CD8-positive, alpha-beta memory T cell (primary cell): ENCODE measurements around the gene GH2. TPM values are rescaled to one million over a fixed set of nuclear protein-coding genes. Genes with fewer than 3 reads are reported as not detected.
"Not testable (repeated sequence)": the region's sequence is repeated elsewhere in the genome, so short reads cannot be mapped to it uniquely, and the experiment has no call there.

ENCODE experiments used
- CTCF ChIA-PET: fragments of 350-600 bp; sonication (Branson Sonifier 250); formaldehyde crosslinking; loops from one replicate; lab custom pipeline; 2021; ENCODE audit warnings: antibody characterized with exemption; lab: Charles Lee
- POLR2A ChIA-PET: fragments of 350-600 bp; sonication (Branson Sonifier 250); formaldehyde crosslinking; loops from one replicate; lab custom pipeline; 2021; ENCODE audit warnings: antibody characterized with exemption; lab: Charles Lee
- DNase-seq, 5 donors: peaks; one replicate each; pipeline versions ENCODE4 v3.0.0 to v3.0.0-alpha.2; 2020 to 2022; ENCODE audit warnings: mixed read lengths in 1 of 5
- H3K27ac ChIP-seq: one replicate; pipeline ENCODE4 v1.7.0; 2013; ENCODE audit warnings: low read depth, mild to moderate bottlenecking, low read length, moderate library complexity
- H3K27me3 ChIP-seq: 2 replicates; pipeline ENCODE4 v1.7.0; 2013; ENCODE audit warnings: low read length, mild to moderate bottlenecking; ENCODE audit not compliant: insufficient read depth, poor library complexity, severe bottlenecking
- H3K36me3 ChIP-seq: 2 replicates; pipeline ENCODE4 v1.7.0; 2013; ENCODE audit warnings: mild to moderate bottlenecking, low read length, moderate library complexity; ENCODE audit not compliant: insufficient read depth
- H3K4me1 ChIP-seq: 2 replicates; pipeline ENCODE4 v1.7.0; 2013; ENCODE audit warnings: mild to moderate bottlenecking, low read length, moderate library complexity; ENCODE audit not compliant: insufficient read depth
- H3K4me3 ChIP-seq: 2 replicates; pipeline ENCODE4 v1.7.0; 2013; ENCODE audit warnings: mild to moderate bottlenecking, low read length
- H3K9me3 ChIP-seq: 2 replicates; pipeline ENCODE4 v1.7.0; 2013; ENCODE audit warnings: mild to moderate bottlenecking, low read length
- H3K27ac Mint-ChIP-seq, 8 donors: one replicate each; pipeline ENCODE4 v1.8.0; 2020 to 2021; ENCODE audit warnings: mixed read lengths in 8 of 8, mild to moderate bottlenecking in 6 of 8, inconsistent platforms in 3 of 8, moderate library complexity in 3 of 8
- H3K27me3 Mint-ChIP-seq, 2 donors: one replicate each; pipeline ENCODE4 v1.8.0; 2020 to 2021; ENCODE audit warnings: mixed read lengths in 2 of 2, mild to moderate bottlenecking in 1 of 2, moderate library complexity in 1 of 2
- H3K36me3 Mint-ChIP-seq, 3 donors: one replicate each; pipeline ENCODE4 v1.8.0; 2020 to 2021; ENCODE audit warnings: mixed read lengths in 3 of 3, inconsistent platforms in 1 of 3, mild to moderate bottlenecking in 1 of 3
- H3K4me1 Mint-ChIP-seq, 3 donors: one replicate each; pipeline ENCODE4 v1.8.0; 2020 to 2021; ENCODE audit warnings: mixed read lengths in 3 of 3, inconsistent platforms in 1 of 3, mild to moderate bottlenecking in 1 of 3
- H3K4me3 Mint-ChIP-seq, 7 donors: one replicate each; pipeline ENCODE4 v1.8.0; 2020 to 2021; ENCODE audit warnings: mixed read lengths in 7 of 7, mild to moderate bottlenecking in 6 of 7, moderate library complexity in 4 of 7, inconsistent platforms in 2 of 7
- H3K9me3 Mint-ChIP-seq, 5 donors: one replicate each; pipeline ENCODE4 v1.8.0; 2020 to 2022; ENCODE audit warnings: mixed read lengths in 5 of 5, mild to moderate bottlenecking in 3 of 5, moderate library complexity in 2 of 5, inconsistent platforms in 1 of 5
- polyA plus RNA-seq: library from polyadenylated mRNA; unstranded; fragments of 300-500 nt; fragmentation: Illumina TruSeq; gene quantifications from one replicate; pipeline ENCODE4 v1.2.3, GENCODE V29; 2021
- total RNA-seq, 2 experiments: library from RNA; stranded (reverse); gene quantifications; one replicate each; pipeline ENCODE4 v1.2.3, GENCODE V29; 2021

Gene GH2
- total and polyA plus RNA-seq, 3 experiments from 2014 or later = not detected

DNA sequence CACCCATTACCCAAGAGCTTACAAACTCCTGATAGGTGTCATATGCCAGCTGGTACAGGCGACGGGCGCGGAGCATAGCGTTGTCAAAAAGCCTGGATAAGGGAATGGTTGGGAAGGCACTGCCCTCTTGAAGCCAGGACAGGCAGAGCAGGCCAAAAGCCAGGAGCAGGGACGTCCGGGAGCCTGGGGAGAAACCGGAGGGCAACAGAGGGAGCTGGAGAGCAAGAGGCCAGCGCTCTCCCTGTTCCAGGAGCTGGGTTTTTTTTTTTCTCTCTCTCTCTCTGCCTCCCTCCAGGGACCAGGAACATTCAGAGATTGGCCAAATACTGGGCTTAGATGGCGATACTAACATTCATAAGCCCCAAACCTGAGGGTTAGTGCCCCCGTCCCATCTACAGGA, 407 bp downstream of the GH2 start:
- H3K4me3 ChIP-seq, H3K4me3 Mint-ChIP-seq, POLR2A ChIA-PET, H3K36me3 Mint-ChIP-seq, H3K4me1 ChIP-seq, DNase-seq, H3K27ac Mint-ChIP-seq, H3K9me3 Mint-ChIP-seq, H3K27ac ChIP-seq, H3K27me3 ChIP-seq, H3K36me3 ChIP-seq, H3K9me3 ChIP-seq, H3K4me1 Mint-ChIP-seq: not testable (repeated sequence)
- H3K27me3 Mint-ChIP-seq = peaks cover 4 to 10% of the 10 kb centered on the region in 2 donors
- CTCF ChIA-PET = interaction anchor here (0.6 to 1.7 kb wide), 3 partner anchors 9 to 187 kb away, joined by 3 to 7 read pairs (median 3); no protein-coding TSS in a partner anchor

DNA sequence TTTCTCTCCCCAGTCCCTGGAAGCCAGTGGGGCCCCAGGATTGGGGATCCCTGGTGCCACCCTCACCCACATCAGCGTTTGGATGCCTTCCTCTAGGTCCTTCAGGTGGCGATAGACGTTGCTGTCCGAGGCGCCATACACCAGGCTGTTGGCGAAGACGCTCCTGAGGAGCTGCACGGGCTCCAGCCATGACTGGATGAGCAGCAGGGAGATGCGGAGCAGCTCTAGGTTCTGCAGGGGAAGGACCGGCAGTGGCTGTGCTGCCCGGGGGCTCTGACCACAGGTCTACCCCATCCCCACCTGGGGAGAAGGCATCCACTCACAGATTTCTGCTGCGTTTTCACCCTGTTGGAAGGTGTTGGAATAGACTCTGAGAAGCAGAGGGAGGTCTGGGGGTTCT, 1.0 kb downstream of the GH2 start:
- no peak overlapping the region for H3K27ac ChIP-seq
- POLR2A ChIA-PET = no interaction called here

DNA sequence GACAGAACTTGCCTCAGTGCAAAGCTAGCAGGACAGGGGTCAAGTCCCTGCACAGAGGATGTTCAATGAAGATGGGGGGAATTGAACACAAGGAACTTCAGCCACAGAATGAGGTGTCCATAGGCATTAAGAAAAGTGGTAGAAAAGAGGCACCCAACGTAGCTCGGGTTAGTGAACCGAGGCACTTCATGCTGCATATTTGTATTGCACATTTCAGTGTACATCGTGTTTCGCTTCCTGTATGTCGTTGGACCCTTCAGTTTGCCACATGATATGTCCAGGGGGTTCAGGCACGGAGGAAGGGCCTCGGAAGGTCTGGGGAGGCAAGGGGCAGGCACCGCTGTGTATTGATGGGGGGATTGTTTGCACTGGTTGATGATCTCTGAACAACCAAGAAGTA, 3.3 kb downstream of the GH2 start:
- not testable (repeated sequence) for H3K27me3 ChIP-seq, H3K9me3 ChIP-seq, H3K4me1 ChIP-seq, H3K9me3 Mint-ChIP-seq, H3K27ac Mint-ChIP-seq, H3K36me3 Mint-ChIP-seq, H3K4me1 Mint-ChIP-seq, H3K27ac ChIP-seq, H3K4me3 Mint-ChIP-seq, H3K4me3 ChIP-seq, DNase-seq, H3K36me3 ChIP-seq
- peaks cover 4 to 10% of the 10 kb centered on the region in 2 donors for H3K27me3 Mint-ChIP-seq
- CTCF ChIA-PET = interaction anchor here (1.3 to 2.2 kb wide), 4 partner anchors 11 to 41 kb away, joined by 3 to 9 read pairs (median 4); no protein-coding TSS in a partner anchor
- POLR2A ChIA-PET = interaction anchor here (0.6 kb wide), 1 partner anchor 169 kb away, joined by 3 read pairs; no protein-coding TSS in a partner anchor

More for the DNA sequence above, 1.0 kb downstream of the GH2 start:
- Mint-ChIP-seq H3K4me3 (no peak overlapping the region), H3K9me3 (no peaks in the 10 kb centered on the region), H3K27me3 (peaks cover 4 to 10% of the 10 kb centered on the region in 2 donors), H3K36me3 (no peaks in the 10 kb centered on the region), H3K27ac (no peak overlapping the region), H3K4me1 (peaks cover 0 to 3% (median 0%) of the 10 kb centered on the region in 3 donors)
- H3K27me3 ChIP-seq = no peaks in the 10 kb centered on the region
- H3K4me3 ChIP-seq = no peak overlapping the region
- CTCF ChIA-PET = interaction anchor here (1.7 kb wide), 1 partner anchor 9 kb away, joined by 7 read pairs; no protein-coding TSS in a partner anchor
- no peaks in the 10 kb centered on the region for H3K4me1 ChIP-seq
- DNase-seq = no peak
- no peaks in the 10 kb centered on the region for H3K36me3 ChIP-seq
- no peaks in the 10 kb centered on the region for H3K9me3 ChIP-seq

DNA sequence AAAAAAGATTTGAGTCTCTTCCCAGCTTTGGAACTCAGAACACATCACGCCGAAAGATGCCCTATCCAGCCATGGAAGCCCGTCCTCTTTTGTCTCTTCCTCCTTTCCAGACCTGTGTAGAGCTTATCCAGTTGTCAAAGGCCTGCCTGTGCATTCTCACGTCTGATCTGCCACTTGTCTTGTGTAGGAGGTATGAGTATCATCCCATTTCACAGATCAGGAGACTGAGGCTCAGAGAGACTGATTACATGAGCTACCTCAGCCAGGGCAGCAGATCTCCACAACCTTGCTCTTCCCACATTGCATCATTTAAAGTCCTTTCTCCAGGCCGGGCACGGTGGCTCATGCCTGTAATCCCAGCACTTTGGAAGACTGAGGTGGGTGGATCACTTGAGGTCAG, 7.1 kb downstream of the GH2 start:
- H3K27me3 Mint-ChIP-seq, POLR2A ChIA-PET, CTCF ChIA-PET: not testable (repeated sequence)

DNA sequence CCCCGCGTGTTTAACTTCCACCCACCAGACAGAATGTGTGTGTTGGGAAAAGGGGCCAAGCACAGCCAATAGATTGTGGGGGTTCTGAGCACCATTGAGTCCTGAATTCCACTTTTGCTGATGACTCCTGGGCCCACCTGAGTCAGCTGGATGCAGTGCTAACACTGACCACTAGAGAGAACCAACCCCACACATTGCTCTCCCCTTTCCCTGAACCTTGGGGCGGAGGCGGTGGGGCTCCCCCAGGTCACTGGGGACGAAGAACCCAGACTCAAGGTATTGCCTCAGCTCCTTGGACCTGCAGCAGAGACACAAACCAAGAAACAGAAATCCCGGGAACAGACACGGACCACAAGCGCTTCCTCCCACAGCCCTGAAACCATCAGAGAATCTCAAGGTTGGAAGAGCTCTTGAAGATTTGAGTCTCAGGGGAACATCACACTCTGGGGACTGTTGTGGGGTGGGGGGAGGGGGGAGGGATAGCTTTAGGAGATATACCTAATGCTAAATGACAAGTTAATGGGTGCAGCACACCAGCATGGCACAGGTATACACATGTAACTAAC, 7.6 kb downstream of the GH2 start:
- H3K4me1 Mint-ChIP-seq, H3K27me3 Mint-ChIP-seq, H3K36me3 Mint-ChIP-seq, H3K4me3 Mint-ChIP-seq, H3K9me3 Mint-ChIP-seq, CTCF ChIA-PET, POLR2A ChIA-PET, H3K27me3 ChIP-seq, DNase-seq, H3K36me3 ChIP-seq, H3K4me3 ChIP-seq, H3K27ac ChIP-seq, H3K27ac Mint-ChIP-seq, H3K4me1 ChIP-seq, H3K9me3 ChIP-seq: not testable (repeated sequence)

More for the DNA sequence above, 7.1 kb downstream of the GH2 start:
- H3K9me3 ChIP-seq, H3K4me3 Mint-ChIP-seq, H3K4me1 Mint-ChIP-seq, H3K4me3 ChIP-seq, H3K27ac Mint-ChIP-seq, H3K4me1 ChIP-seq, DNase-seq, H3K36me3 Mint-ChIP-seq, H3K27me3 ChIP-seq, H3K9me3 Mint-ChIP-seq, H3K27ac ChIP-seq, H3K36me3 ChIP-seq: not testable (repeated sequence)

DNA sequence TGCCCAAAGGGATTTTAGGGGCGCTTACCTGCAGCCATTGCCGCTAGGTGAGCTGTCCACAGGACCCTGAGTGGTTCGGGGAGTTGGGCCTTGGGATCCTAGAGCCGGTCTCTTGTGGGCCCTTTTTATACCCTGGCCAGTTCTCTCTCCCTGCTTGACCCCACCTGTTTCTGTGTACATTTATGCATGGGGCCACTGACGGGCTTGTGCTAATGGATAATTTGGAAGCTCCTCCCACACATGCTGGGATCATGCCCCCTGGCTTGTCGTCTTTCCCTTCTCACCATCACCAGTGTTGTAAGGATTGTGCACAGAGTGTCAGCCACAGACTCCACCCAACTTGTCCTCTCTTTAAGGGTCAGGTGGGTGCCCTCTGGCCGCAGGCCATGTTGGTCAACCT, 8.2 kb downstream of the GH2 start, which contains the start of gene CSH2:
CSH2 (minus strand) TSS at position 101 of the 400 bp plus-strand sequence; CDS start at position 38, 63 bp downstream.
- H3K4me1 ChIP-seq, H3K27me3 ChIP-seq, H3K4me1 Mint-ChIP-seq, DNase-seq, H3K36me3 ChIP-seq, POLR2A ChIA-PET, H3K27ac Mint-ChIP-seq, CTCF ChIA-PET, H3K4me3 ChIP-seq, H3K27ac ChIP-seq, H3K9me3 Mint-ChIP-seq, H3K27me3 Mint-ChIP-seq, H3K4me3 Mint-ChIP-seq, H3K36me3 Mint-ChIP-seq, H3K9me3 ChIP-seq: not testable (repeated sequence)

DNA sequence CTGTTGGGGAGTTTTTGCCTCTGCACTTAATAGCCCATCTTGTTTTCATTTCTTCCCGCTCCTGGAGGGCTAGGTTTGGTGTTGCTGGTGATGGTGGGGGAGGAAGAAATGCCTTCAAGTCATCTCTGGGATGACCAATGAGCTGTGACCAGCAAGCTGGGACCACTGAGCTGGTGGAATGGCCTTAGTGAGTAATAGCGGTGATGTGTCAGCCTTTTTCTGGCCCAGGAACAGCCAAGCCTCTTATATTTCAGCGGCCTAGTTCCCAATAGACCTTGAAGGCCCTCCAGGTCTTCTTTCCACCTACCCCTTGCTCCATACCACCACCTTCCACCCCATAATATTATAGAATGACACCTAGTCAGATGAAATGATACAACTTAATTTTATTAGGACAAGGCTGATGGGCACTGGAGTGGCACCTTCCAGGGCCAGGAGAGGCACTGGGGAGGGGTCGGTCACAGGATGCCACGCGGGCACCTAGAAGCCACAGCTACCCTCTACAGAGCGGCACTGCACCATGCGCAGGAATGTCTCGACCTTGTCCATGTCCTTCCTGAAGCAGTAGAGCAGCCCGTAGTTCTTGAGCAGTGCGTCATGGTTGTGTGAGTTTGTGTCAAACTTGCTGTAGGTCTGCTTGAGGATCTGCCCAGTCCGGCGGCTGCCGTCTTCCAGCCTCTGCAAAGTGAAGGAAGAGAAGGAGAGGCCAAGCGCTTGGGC, 9.9 kb downstream of the GH2 start:
- H3K27ac Mint-ChIP-seq, H3K4me3 Mint-ChIP-seq, CTCF ChIA-PET: not testable (repeated sequence)

DNA sequence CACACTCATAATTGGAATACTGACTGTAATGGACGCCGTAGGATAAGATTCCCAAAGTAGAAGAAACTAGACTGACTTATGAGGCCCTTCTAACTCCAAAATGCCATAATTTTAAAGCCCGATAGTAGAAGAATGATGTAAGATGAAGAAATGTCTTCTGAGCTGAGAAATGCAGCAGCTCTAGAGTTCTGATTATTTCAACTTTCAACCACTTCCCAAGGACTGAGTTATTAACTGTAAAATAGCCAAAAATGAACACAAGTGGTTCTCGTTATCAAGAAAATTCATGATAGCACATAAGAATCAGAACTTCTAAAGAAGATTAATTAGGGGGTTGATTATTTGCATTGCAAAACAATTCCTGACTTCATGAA, 11.5 kb downstream of the GH2 start:
- H3K9me3 Mint-ChIP-seq, H3K27ac ChIP-seq, H3K4me3 Mint-ChIP-seq, H3K27ac Mint-ChIP-seq, H3K4me3 ChIP-seq, H3K9me3 ChIP-seq, H3K27me3 Mint-ChIP-seq, POLR2A ChIA-PET, H3K4me1 Mint-ChIP-seq, H3K27me3 ChIP-seq, H3K36me3 ChIP-seq, H3K4me1 ChIP-seq, DNase-seq, H3K36me3 Mint-ChIP-seq: not testable (repeated sequence)
- CTCF ChIA-PET = interaction anchor here (1.1 kb wide), 1 partner anchor 12 kb away, joined by 3 read pairs; no protein-coding TSS in a partner anchor

More for the DNA sequence above, 9.9 kb downstream of the GH2 start:
- H3K27me3 Mint-ChIP-seq, DNase-seq, POLR2A ChIA-PET, H3K36me3 ChIP-seq, H3K36me3 Mint-ChIP-seq, H3K27me3 ChIP-seq, H3K9me3 Mint-ChIP-seq, H3K27ac ChIP-seq, H3K9me3 ChIP-seq, H3K4me1 ChIP-seq, H3K4me3 ChIP-seq, H3K4me1 Mint-ChIP-seq: not testable (repeated sequence)
